HepG2 (cell line): ENCODE measurements around the gene OR52L1. TPM values are rescaled to one million over a fixed set of nuclear protein-coding genes. Genes with fewer than 3 reads are reported as not detected.

Experiments
- ATAC-seq: fragments of 200-7000 bp; cut with Tn5 transposase; 3 replicates; pipeline ENCODE4 v1.9.1; 2020; ENCODE audit warnings: mild to moderate bottlenecking, moderate library complexity
- BruUV-seq: library from RNA; stranded (reverse); fragments of 400-500 nt; replicated peaks from 2 replicates; lab custom pipeline; 2021; lab: Mats Ljungman, UMichigan
- CTCF ChIA-PET: fragments of 300-600 bp; formaldehyde crosslinking; extraction: SDS; loops from one replicate; lab custom pipeline; 2021; ENCODE audit warnings: low total read pairs, inconsistent platforms, low intra/inter-chr PET ratio; lab: Yijun Ruan, JAX
- POLR2A ChIA-PET: fragments of 350-600 bp; sonication (Branson Sonifier 250); formaldehyde crosslinking; loops from one replicate; lab custom pipeline; 2020; ENCODE audit warnings: antibody characterized with exemption, inconsistent platforms; lab: Yijun Ruan, JAX
- DNase-seq: peaks from one replicate; pipeline ENCODE4 v3.0.0-alpha.2; 2015; ENCODE audit warnings: low spot score
- FAIRE-seq: peaks from 3 replicates; lab custom pipeline; 2011; peaks lifted over from hg19 to GRCh38; lab: Jason Lieb, UNC
- H2AFZ ChIP-seq: one replicate; pipeline ENCODE4 v1.6.1; 2011; ENCODE audit warnings: low read length, inconsistent platforms
- H3K27ac ChIP-seq: fragments of 300-600 bp; 3 replicates; pipeline ENCODE4 v1.8.0; 2011; ENCODE audit warnings: mixed run types, mild to moderate bottlenecking, mixed read lengths, low read length, inconsistent platforms; ENCODE audit not compliant: insufficient read depth; ENCODE audit errors: extremely low read length
- H3K27me3 ChIP-seq, 2 experiments: fragments of 200-600 bp in 1 of 2; 2 replicates in 1 of 2; 3 replicates in 1 of 2; pipeline versions ENCODE4 v1.6.0 to v1.8.0; 2011; ENCODE audit warnings: low read length in 2 of 2, mild to moderate bottlenecking in 2 of 2, moderate library complexity in 2 of 2, inconsistent platforms in 1 of 2; ENCODE audit not compliant: insufficient read depth in 2 of 2, control insufficient read depth in 1 of 2
- H3K36me3 ChIP-seq, 2 experiments: fragments of 200-600 bp in 1 of 2; replicated peaks in 1 of 2; 2 replicates in 1 of 2; 3 replicates in 1 of 2; pipeline versions ENCODE4 v1.5.1 to v1.8.0; 2011; ENCODE audit warnings: low read length in 2 of 2, inconsistent platforms in 1 of 2; ENCODE audit not compliant: insufficient read depth in 2 of 2, control insufficient read depth in 1 of 2
- H3K4me1 ChIP-seq: 2 replicates; pipeline ENCODE4 v1.5.1; 2012; ENCODE audit warnings: low read length, inconsistent platforms; ENCODE audit not compliant: insufficient read depth
- H3K4me2 ChIP-seq: 2 replicates; pipeline ENCODE4 v1.6.0; 2011; ENCODE audit warnings: low read depth, low read length, inconsistent platforms
- H3K4me3 ChIP-seq, 3 experiments: fragments of 200-600 bp in 1 of 3; sonication (generic), shearing (Covaris generic) in 1 of 3; replicated peaks in 1 of 3; 2 replicates each; pipeline ENCODE4 v1.5.1; 2011 to 2016; ENCODE audit warnings: low read length in 3 of 3, inconsistent platforms in 2 of 3, low read depth in 2 of 3, mild to moderate bottlenecking in 2 of 3, control low read depth in 1 of 3, mixed read lengths in 1 of 3; ENCODE audit not compliant: insufficient read depth in 1 of 3
- H3K79me2 ChIP-seq: one replicate; pipeline ENCODE4 v1.6.1; 2011; ENCODE audit warnings: low read length, inconsistent platforms; ENCODE audit not compliant: insufficient read depth
- H3K9ac ChIP-seq: 2 replicates; pipeline ENCODE4 v1.6.0; 2011; ENCODE audit warnings: mild to moderate bottlenecking, low read depth, low read length, inconsistent platforms; ENCODE audit not compliant: insufficient read depth
- H3K9me3 ChIP-seq: 2 replicates; pipeline ENCODE4 v1.5.1; 2012; ENCODE audit warnings: mild to moderate bottlenecking, low read length
- H4K20me1 ChIP-seq: 2 replicates; pipeline ENCODE4 v1.6.0; 2011; ENCODE audit warnings: inconsistent platforms, mild to moderate bottlenecking, low read length, moderate library complexity; ENCODE audit not compliant: insufficient read depth
- ARHGAP35 ChIP-seq: sonication (generic); formaldehyde crosslinking; IDR thresholded peaks from 2 replicates; pipeline ENCODE4 v1.9.0; 2022; ENCODE audit warnings: mild to moderate bottlenecking, inconsistent platforms, moderate library complexity, missing genetic modification reagents, borderline replicate concordance
- ELF1 ChIP-seq: sonication (generic); formaldehyde crosslinking; IDR thresholded peaks from 2 replicates; pipeline ENCODE4 v1.4.0; 2020; ENCODE audit warnings: missing genetic modification reagents
- ISX ChIP-seq: sonication (generic); formaldehyde crosslinking; conservative IDR thresholded peaks from 2 replicates; pipeline ENCODE4 v1.5.0; 2020; ENCODE audit warnings: missing genetic modification reagents
- RFXAP ChIP-seq: sonication (generic); formaldehyde crosslinking; IDR thresholded peaks from 2 replicates; pipeline ENCODE4 v1.4.0; 2020; ENCODE audit warnings: missing genetic modification reagents, borderline replicate concordance
- SP4 ChIP-seq: sonication (generic); formaldehyde crosslinking; IDR thresholded peaks from 2 replicates; pipeline ENCODE4 v1.8.1; 2023; ENCODE audit warnings: mild to moderate bottlenecking, missing genetic modification reagents
- ZFP36L1 ChIP-seq: sonication (generic); formaldehyde crosslinking; IDR thresholded peaks from 2 replicates; pipeline ENCODE4 v1.8.0; 2022; ENCODE audit warnings: mild to moderate bottlenecking, missing genetic modification reagents, moderate library complexity
- ZNF232 ChIP-seq: sonication (generic); formaldehyde crosslinking; IDR thresholded peaks from 2 replicates; pipeline ENCODE4 v1.4.0; 2020; ENCODE audit warnings: missing genetic modification reagents, borderline replicate concordance
- ZNF251 ChIP-seq: sonication (generic); formaldehyde crosslinking; IDR thresholded peaks from 2 replicates; pipeline ENCODE4 v1.9.0; 2021; ENCODE audit warnings: mild to moderate bottlenecking, missing genetic modification reagents
- ZNF552 ChIP-seq: sonication (generic); formaldehyde crosslinking; IDR thresholded peaks from 2 replicates; pipeline ENCODE4 v1.9.0; 2022; ENCODE audit warnings: missing genetic modification reagents, mild to moderate bottlenecking, borderline replicate concordance
- ZNF615 ChIP-seq: sonication (generic); formaldehyde crosslinking; IDR thresholded peaks from 2 replicates; pipeline ENCODE4 v1.5.0; 2020; ENCODE audit warnings: mild to moderate bottlenecking, missing genetic modification reagents, borderline replicate concordance
- ZSCAN9 ChIP-seq: IDR thresholded peaks from 2 replicates; pipeline ENCODE4 v1.6.1; 2016; ENCODE audit warnings: borderline replicate concordance
- WGBS: methylation state at CpG from one replicate; pipeline ENCODE4 v1.1.6; 2017; ENCODE audit warnings: low lambda C conversion rate; 5-methylcytosine and 5-hydroxymethylcytosine counted together
- in situ Hi-C: cut with HindIII; loops from 2 replicates; pipeline ENCODE4 v1.10.0; 2017; ENCODE audit warnings: low pct_unique_long_range_greater_than_20kb; ENCODE audit not compliant: extremely low pct_ligation_motif_present
- intact Hi-C: fragments of 100-400 bp; cut with micrococcal nuclease; formaldehyde crosslinking; loops from one replicate; pipeline ENCODE4 v1.10.0; 2022; ENCODE audit not compliant: unreplicated experiment
- polyA plus RNA-seq, 8 experiments: library from polyadenylated mRNA; depleted of rRNA in 3 of 8; stranded (reverse) in 7 of 8; unstranded in 1 of 8; fragments of >200 nt; fragmentation: Illumina TruSeq in 4 of 8; extraction: Trizol in 4 of 8; gene quantifications; 2 replicates each; pipeline versions ENCODE4 v1.2.1 to v1.2.3, GENCODE V29; 2011 to 2016; ENCODE audit warnings: low read depth in 4 of 8, missing spikeins in 1 of 8, mixed read lengths in 1 of 8; ENCODE audit not compliant: insufficient read depth in 1 of 8
- total RNA-seq, 5 experiments: library from RNA; depleted of rRNA; stranded (reverse); fragments of >200 nt; fragmentation: Illumina TruSeq; extraction: Trizol; gene quantifications; 2 replicates each; pipeline ENCODE4 v1.2.3, GENCODE V29; 2016; ENCODE audit warnings: low read depth in 1 of 5
- TF ChIP-seq, protein P1 (sequence below): sonication (generic); formaldehyde crosslinking; IDR thresholded peaks from 2 replicates; pipeline ENCODE4 v1.9.0; 2021; ENCODE audit warnings: missing genetic modification reagents, borderline replicate concordance

The OR52L1 gene
- total and polyA plus RNA-seq, 2 of the 13 experiments (the other 11 are each of a cell fraction or from before 2014, with no cell fraction given) = not detected

- WGBS = 0% methylated on average over 1 of the region's 1 CpG
- ATAC-seq = no peak
- CTCF ChIA-PET = no interaction called here
- H3K36me3 ChIP-seq = no peaks in the 10 kb centered on the region
- no peak for TF ChIP-seq SP4 (CRISPR knock-in tag)
- no peak for TF ChIP-seq RFXAP
- no peak for TF ChIP-seq ELF1 (CRISPR knock-in tag)
- no peak for TF ChIP-seq ZFP36L1 (CRISPR knock-in tag)
- no peak for TF ChIP-seq ZNF615
- TF ChIP-seq, protein P1, sequence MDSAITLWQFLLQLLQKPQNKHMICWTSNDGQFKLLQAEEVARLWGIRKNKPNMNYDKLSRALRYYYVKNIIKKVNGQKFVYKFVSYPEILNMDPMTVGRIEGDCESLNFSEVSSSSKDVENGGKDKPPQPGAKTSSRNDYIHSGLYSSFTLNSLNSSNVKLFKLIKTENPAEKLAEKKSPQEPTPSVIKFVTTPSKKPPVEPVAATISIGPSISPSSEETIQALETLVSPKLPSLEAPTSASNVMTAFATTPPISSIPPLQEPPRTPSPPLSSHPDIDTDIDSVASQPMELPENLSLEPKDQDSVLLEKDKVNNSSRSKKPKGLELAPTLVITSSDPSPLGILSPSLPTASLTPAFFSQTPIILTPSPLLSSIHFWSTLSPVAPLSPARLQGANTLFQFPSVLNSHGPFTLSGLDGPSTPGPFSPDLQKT (CRISPR knock-in tag) = no peak
- TF ChIP-seq ZNF251 (CRISPR knock-in tag) = no peak
- TF ChIP-seq ISX (CRISPR knock-in tag) = no peak
- no peak for TF ChIP-seq ZNF232 (CRISPR knock-in tag)
- TF ChIP-seq ZSCAN9 (CRISPR knock-in tag) = no peak
- TF ChIP-seq ARHGAP35 (CRISPR knock-in tag) = no peak
- TF ChIP-seq ZNF552 = no peak
- H3K9me3 ChIP-seq = no peaks in the 10 kb centered on the region
- no TSS peak for BruUV-seq
- POLR2A ChIA-PET = no interaction called here
- no peak overlapping the region for H3K9ac ChIP-seq
- no peak for DNase-seq
- H3K4me2 ChIP-seq = no peak overlapping the region
- no peaks in the 10 kb centered on the region for H3K79me2 ChIP-seq
- no peak overlapping the region for H3K27ac ChIP-seq
- no peak for FAIRE-seq
- H3K4me3 ChIP-seq = no peak overlapping the region
- intact Hi-C loops (no loop called here), in situ Hi-C loops (loop anchor here (10.0 kb wide), 1 partner anchor 287 kb away; no protein-coding TSS in a partner anchor)
- no peaks in the 10 kb centered on the region for H4K20me1 ChIP-seq
- H3K4me1 ChIP-seq = no peaks in the 10 kb centered on the region
- H3K27me3 ChIP-seq = no peaks in the 10 kb centered on the region; a peak in 1 of 5 replicates
- H2AFZ ChIP-seq = no peak overlapping the region
These were observed 40.7 kb upstream of the OR52L1 start for GRCh38 chr11:6027501-6027900.
